AG09309 (cell line): Measurements from ENCODE around the gene MARVELD1.

ENCODE experiments used
- DNase-seq: peaks from one replicate; pipeline ENCODE4 v3.0.0-alpha.2; 2010; ENCODE audit warnings: low read depth
- H3K4me3 ChIP-seq: 2 replicates; pipeline ENCODE4 v1.5.1; 2011; ENCODE audit warnings: mild to moderate bottlenecking, low read depth, low read length, moderate library complexity; ENCODE audit not compliant: control insufficient read depth
- CTCF ChIP-seq: IDR thresholded peaks from 2 replicates; pipeline ENCODE4 v1.5.1; 2011; ENCODE audit warnings: mild to moderate bottlenecking, low read depth, low read length, inconsistent platforms; ENCODE audit not compliant: insufficient read depth, control insufficient read depth; ENCODE audit errors: missing control alignments

Gene MARVELD1

GRCh38 chr10:97701438-97702069, 12.0 kb upstream of the MARVELD1 start:
- no peak overlapping the region for H3K4me3 ChIP-seq
- peak; percentile 97 for TF ChIP-seq CTCF
- DNase-seq: no peak

- no peak overlapping the region for H3K4me3 ChIP-seq
- DNase-seq: no peak
- no peak for TF ChIP-seq CTCF
Measured at GRCh38 chr10:97703398-97704067, 10.0 kb upstream of the MARVELD1 start.

GRCh38 chr10:97704341-97704740, 9.2 kb upstream of the MARVELD1 start:
- DNase-seq: no peak
- no peak for TF ChIP-seq CTCF
- no peak overlapping the region for H3K4me3 ChIP-seq

GRCh38 chr10:97705006-97705670, 8.4 kb upstream of the MARVELD1 start:
- H3K4me3 ChIP-seq: no peak overlapping the region
- no peak for TF ChIP-seq CTCF
- no peak for DNase-seq

GRCh38 chr10:97707134-97707861, 6.2 kb upstream of the MARVELD1 start:
- H3K4me3 ChIP-seq: no peak overlapping the region
- DNase-seq: no peak
- TF ChIP-seq CTCF: no peak

- DNase-seq: no peak
- TF ChIP-seq CTCF: no peak
Measured at GRCh38 chr10:97708167-97708566, 5.4 kb upstream of the MARVELD1 start.

More at GRCh38 chr10:97708167-97708566, 5.4 kb upstream of the MARVELD1 start:
- H3K4me3 ChIP-seq: no peak overlapping the region
